Fibroblast of mammary gland (primary cell): ENCODE data around the gene HTR2B.
"Not testable (repeated sequence)": the region's sequence is repeated elsewhere in the genome, so short reads cannot be mapped to it uniquely, and the experiment has no call there.

Experiments
- DNase-seq: peaks from one replicate; pipeline ENCODE4 v3.0.0-alpha.2; 2010; ENCODE audit warnings: low read depth
- H3K4me3 ChIP-seq: 2 replicates; pipeline ENCODE4 v1.5.1; 2011; ENCODE audit warnings: low read depth, mild to moderate bottlenecking, low read length, moderate library complexity; ENCODE audit not compliant: control insufficient read depth
- CTCF ChIP-seq: conservative IDR thresholded peaks from 2 replicates; pipeline ENCODE4 v1.5.1; 2011; ENCODE audit warnings: low read depth, low read length, inconsistent platforms; ENCODE audit not compliant: control insufficient read depth, insufficient read depth

The HTR2B gene

GRCh38 chr2:231159306-231159705 lies 34.5 kb upstream of the HTR2B start:
- no peak overlapping the region for H3K4me3 ChIP-seq
- DNase-seq, result peak; percentile 20
- no peak for TF ChIP-seq CTCF

GRCh38 chr2:231152800-231153557 lies 28.1 kb upstream of the HTR2B start:
- no peak overlapping the region for H3K4me3 ChIP-seq
- no peak for TF ChIP-seq CTCF
- peak; percentile 51 for DNase-seq

GRCh38 chr2:231146665-231147064 lies 21.8 kb upstream of the HTR2B start:
- TF ChIP-seq CTCF, result no peak
- no peak for DNase-seq
- H3K4me3 ChIP-seq, result no peak overlapping the region

GRCh38 chr2:231144896-231145295 lies 20.1 kb upstream of the HTR2B start:
- no peak for DNase-seq
- no peak for TF ChIP-seq CTCF
- no peak overlapping the region for H3K4me3 ChIP-seq

- not testable (repeated sequence) for H3K4me3 ChIP-seq, DNase-seq
These were observed 16.0 kb upstream of the HTR2B start for GRCh38 chr2:231140808-231141207.

- peak; percentile 19 for DNase-seq
- no peak overlapping the region for H3K4me3 ChIP-seq
- TF ChIP-seq CTCF, result no peak
These were observed 15.0 kb upstream of the HTR2B start for GRCh38 chr2:231139796-231140195.

GRCh38 chr2:231138699-231139098 lies 13.9 kb upstream of the HTR2B start:
- no peak overlapping the region for H3K4me3 ChIP-seq
- no peak for TF ChIP-seq CTCF
- DNase-seq, result no peak
